Mesendoderm (in vitro differentiated cells): ENCODE results near the gene PIH1D1.

Source experiments
- DNase-seq: peaks from one replicate; pipeline ENCODE4 v3.0.0; 2013
- H2AK5ac ChIP-seq: 2 replicates; pipeline ENCODE4 v1.6.1; 2013; ENCODE audit warnings: low read length, inconsistent platforms
- H2BK120ac ChIP-seq: 2 replicates; pipeline ENCODE4 v1.6.1; 2013; ENCODE audit warnings: low read depth, mild to moderate bottlenecking, low read length, moderate library complexity, mixed read lengths
- H2BK15ac ChIP-seq: replicated peaks from 2 replicates; pipeline ENCODE4 v1.6.1; 2013; ENCODE audit warnings: low read depth, mild to moderate bottlenecking, moderate library complexity
- H2BK5ac ChIP-seq: 2 replicates; pipeline ENCODE4 v1.6.1; 2013; ENCODE audit warnings: low read length, inconsistent platforms
- H3K18ac ChIP-seq: 2 replicates; pipeline ENCODE4 v1.6.1; 2013; ENCODE audit warnings: mild to moderate bottlenecking, low read length, mixed read lengths
- H3K23ac ChIP-seq: one replicate; pipeline ENCODE4 v1.6.1; 2013; ENCODE audit warnings: low read length
- H3K27ac ChIP-seq: 2 replicates; pipeline ENCODE4 v1.5.1; 2013; ENCODE audit warnings: low read depth, mild to moderate bottlenecking, inconsistent platforms, low read length, moderate library complexity
- H3K27me3 ChIP-seq: 2 replicates; pipeline ENCODE4 v1.6.1; 2013; ENCODE audit warnings: low read length, control low read depth, mild to moderate bottlenecking, inconsistent platforms; ENCODE audit not compliant: insufficient read depth, poor library complexity
- H3K36me3 ChIP-seq: 2 replicates; pipeline ENCODE4 v1.6.1; 2013; ENCODE audit warnings: low read length, inconsistent platforms; ENCODE audit not compliant: control insufficient read depth, insufficient read depth
- H3K4ac ChIP-seq: one replicate; pipeline ENCODE4 v1.6.1; 2013; ENCODE audit warnings: low read depth, mild to moderate bottlenecking, low read length, moderate library complexity
- H3K4me1 ChIP-seq: 2 replicates; pipeline ENCODE4 v1.6.1; 2013; ENCODE audit warnings: low read depth, low read length, inconsistent platforms; ENCODE audit not compliant: control insufficient read depth
- H3K4me2 ChIP-seq: 2 replicates; pipeline ENCODE4 v1.6.1; 2013; ENCODE audit warnings: low read length
- H3K4me3 ChIP-seq: 2 replicates; pipeline ENCODE4 v1.5.1; 2013; ENCODE audit warnings: mild to moderate bottlenecking, low read length
- H3K56ac ChIP-seq: one replicate; pipeline ENCODE4 v1.6.1; 2013; ENCODE audit warnings: low read length
- H3K79me1 ChIP-seq: 2 replicates; pipeline ENCODE4 v1.6.1; 2013; ENCODE audit warnings: low read length, inconsistent platforms
- H3K79me2 ChIP-seq: 2 replicates; pipeline ENCODE4 v1.6.1; 2013; ENCODE audit warnings: mild to moderate bottlenecking, low read length; ENCODE audit not compliant: control insufficient read depth, insufficient read depth
- H3K9ac ChIP-seq: 2 replicates; pipeline ENCODE4 v1.6.1; 2013; ENCODE audit warnings: low read length, inconsistent platforms
- H4K5ac ChIP-seq: one replicate; pipeline ENCODE4 v1.6.1; 2013; ENCODE audit warnings: low read length
- H4K8ac ChIP-seq: one replicate; pipeline ENCODE4 v1.6.1; 2013; ENCODE audit warnings: low read depth, mild to moderate bottlenecking, control low read depth, low read length, moderate library complexity
- WGBS: extraction: QIAGEN DNeasy Blood & Tissue Kit; methylation state at CpG from one replicate; pipeline ENCODE4 v1.1.7; 2013; ENCODE audit warnings: low lambda C conversion rate, missing lambda C conversion rate; ENCODE audit not compliant: insufficient coverage; ENCODE audit errors: extremely low coverage; 5-methylcytosine and 5-hydroxymethylcytosine counted together

Gene PIH1D1

DNA sequence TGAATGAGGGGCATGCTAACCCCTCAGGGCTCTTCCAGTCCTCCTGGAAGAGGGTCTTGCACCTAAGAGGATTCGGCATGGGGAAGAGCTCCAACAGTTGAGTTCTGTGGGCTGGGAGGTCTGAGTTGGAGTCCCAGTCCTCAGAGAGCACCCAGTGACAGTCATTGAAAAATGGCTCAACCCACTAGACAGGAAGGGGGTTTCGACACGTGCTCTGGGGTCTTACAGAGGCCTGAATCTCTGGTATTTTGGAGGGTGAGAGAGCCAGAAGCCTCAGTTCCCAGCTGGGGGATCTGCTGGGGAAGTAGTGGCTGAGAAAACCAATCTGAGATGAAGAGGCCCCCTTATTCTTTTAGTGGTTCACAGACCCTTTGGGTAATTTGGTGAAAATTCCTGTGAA lies 37.4 kb downstream of the PIH1D1 start:
- Histone ChIP-seq H2BK5ac (no peak overlapping the region), H4K8ac (no peak overlapping the region), H4K5ac (no peak overlapping the region), H3K9ac (no peak overlapping the region), H3K23ac (no peak overlapping the region), H3K27ac (no peak overlapping the region), H3K79me2 (no peaks in the 10 kb centered on the region), H2BK120ac (no peak overlapping the region), H2BK15ac (no peak overlapping the region), H3K4me2 (no peak overlapping the region), H2AK5ac (no peak overlapping the region), H3K56ac (no peak overlapping the region), H3K18ac (no peak overlapping the region), H3K4me1 (peaks cover 4% of the 10 kb centered on the region), H3K79me1 (no peaks in the 10 kb centered on the region), H3K27me3 (no peaks in the 10 kb centered on the region), H3K4me3 (no peak overlapping the region), H3K4ac (no peak overlapping the region), H3K36me3 (no peaks in the 10 kb centered on the region)
- no CpG with 5 or more reads among the region's 3 CpGs for WGBS
- DNase-seq = no peak

DNA sequence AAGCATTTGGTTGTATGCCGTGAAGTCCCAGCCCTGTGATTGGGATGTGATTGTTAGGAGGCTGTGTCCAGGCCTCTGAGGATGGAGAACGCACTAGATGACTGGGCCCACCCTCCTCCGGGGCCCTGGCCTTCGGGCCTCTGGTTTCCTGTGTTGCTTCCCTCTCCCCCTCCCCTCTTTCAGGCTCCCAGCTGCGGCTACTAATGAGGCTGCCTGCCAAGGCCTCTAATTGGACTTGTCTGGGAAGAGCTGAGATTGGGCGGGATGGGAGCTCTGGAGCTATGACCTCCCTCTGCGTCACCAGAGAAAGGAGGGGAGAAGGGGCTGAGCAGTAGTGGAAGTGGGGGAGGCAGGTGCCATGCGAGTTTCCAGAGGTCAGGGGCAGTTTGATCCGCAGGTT lies 38.3 kb downstream of the PIH1D1 start:
- no peaks in the 10 kb centered on the region for H3K36me3 ChIP-seq
- no peaks in the 10 kb centered on the region for H3K27me3 ChIP-seq
- H3K4me1 ChIP-seq = peaks cover 4% of the 10 kb centered on the region
- H4K8ac ChIP-seq = no peak overlapping the region
- no peak overlapping the region for H2BK120ac ChIP-seq
- no peak overlapping the region for H3K23ac ChIP-seq
- no peak overlapping the region for H2BK15ac ChIP-seq
- H3K4me3 ChIP-seq = no peak overlapping the region
- peak; percentile 63 for DNase-seq
- no peak overlapping the region for H4K5ac ChIP-seq
- H2BK5ac ChIP-seq = no peak overlapping the region
- no peak overlapping the region for H3K4me2 ChIP-seq
- no peaks in the 10 kb centered on the region for H3K79me2 ChIP-seq
- no peak overlapping the region for H3K18ac ChIP-seq
- WGBS = no CpG with 5 or more reads among the region's 9 CpGs
- H3K9ac ChIP-seq = peak overlapping the region; percentile 17
- peak overlapping the region; percentile 63 for H3K56ac ChIP-seq
- peak overlapping the region; percentile 1 for H3K27ac ChIP-seq
- no peak overlapping the region for H3K4ac ChIP-seq
- no peak overlapping the region for H2AK5ac ChIP-seq
- H3K79me1 ChIP-seq = no peaks in the 10 kb centered on the region

DNA sequence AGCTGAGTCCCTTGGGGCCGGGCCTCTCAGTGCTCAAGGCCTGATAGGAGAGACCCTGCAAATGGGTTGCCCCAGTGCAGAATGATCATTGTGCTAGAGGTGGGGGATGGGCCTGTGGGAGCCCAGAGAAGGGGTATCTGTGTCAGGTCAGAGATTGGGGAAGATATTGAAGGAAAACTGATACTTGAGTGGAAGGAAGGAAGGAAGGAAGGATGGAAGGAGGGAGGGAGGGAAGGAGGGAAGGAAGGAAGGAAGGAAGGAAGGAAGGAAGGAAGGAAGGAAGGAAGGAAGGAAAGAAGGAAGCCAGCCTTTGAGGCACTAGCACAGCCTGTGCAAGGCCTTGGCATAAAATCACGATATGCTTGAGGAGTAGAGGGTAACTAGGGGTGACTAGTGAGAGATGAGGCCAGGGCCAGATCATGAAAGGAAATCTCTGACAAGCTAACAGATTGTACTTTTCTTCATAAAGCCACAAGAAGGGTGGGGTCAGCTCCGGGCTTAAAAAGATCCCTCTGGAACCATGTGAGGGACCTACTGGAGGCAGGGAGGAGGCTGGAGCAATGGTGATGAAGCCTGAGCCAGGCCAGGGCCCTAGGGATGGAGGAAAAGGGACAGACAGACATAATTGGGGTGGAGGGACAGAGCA lies 39.8 kb downstream of the PIH1D1 start:
- Histone ChIP-seq H3K27ac (no peak overlapping the region), H2BK15ac (no peak overlapping the region), H4K5ac (no peak overlapping the region), H3K36me3 (no peaks in the 10 kb centered on the region), H2BK120ac (no peak overlapping the region), H3K4me2 (no peak overlapping the region), H3K79me2 (no peaks in the 10 kb centered on the region), H4K8ac (no peak overlapping the region), H3K4ac (no peak overlapping the region), H2AK5ac (no peak overlapping the region), H2BK5ac (no peak overlapping the region), H3K79me1 (no peaks in the 10 kb centered on the region), H3K27me3 (no peaks in the 10 kb centered on the region), H3K23ac (no peak overlapping the region), H3K9ac (no peak overlapping the region), H3K56ac (no peak overlapping the region), H3K4me1 (peaks cover 4% of the 10 kb centered on the region), H3K18ac (no peak overlapping the region), H3K4me3 (no peak overlapping the region)
- WGBS = no CpG with 5 or more reads among the region's 3 CpGs
- DNase-seq = no peak

DNA sequence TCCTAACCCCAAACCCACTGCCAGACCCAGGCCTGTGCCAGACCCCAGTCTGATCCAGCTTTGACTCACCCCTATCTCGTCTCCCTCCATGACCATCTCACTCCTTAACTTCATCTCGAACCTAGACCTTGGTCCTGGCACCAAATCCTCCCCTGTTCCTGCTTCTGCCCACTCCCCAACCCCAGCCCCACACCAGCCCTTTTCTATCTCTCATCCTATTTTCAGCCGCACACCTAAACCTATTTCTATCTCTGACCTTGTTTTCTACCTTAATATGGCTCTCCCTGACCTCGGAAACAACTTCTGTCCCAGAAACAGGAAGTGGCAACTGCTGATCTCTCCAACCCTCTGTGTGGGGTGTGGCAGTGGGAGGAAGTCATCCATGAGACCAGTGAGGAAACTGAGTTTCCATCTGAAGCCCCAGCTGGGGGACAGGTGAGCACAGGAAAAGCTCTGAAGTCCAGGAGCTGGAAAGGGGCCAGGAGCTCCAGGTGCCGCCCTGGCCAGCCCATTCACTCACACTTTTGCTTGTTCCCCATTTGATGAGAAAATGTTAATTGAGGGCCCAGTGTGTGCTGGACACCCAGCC lies 42.1 kb downstream of the PIH1D1 start:
- Histone ChIP-seq H3K4ac (no peak overlapping the region), H2AK5ac (no peak overlapping the region), H2BK15ac (no peak overlapping the region), H3K9ac (no peak overlapping the region), H3K79me2 (no peaks in the 10 kb centered on the region), H2BK120ac (no peak overlapping the region), H3K27ac (no peak overlapping the region), H3K4me3 (no peak overlapping the region), H3K56ac (no peak overlapping the region), H3K79me1 (no peaks in the 10 kb centered on the region), H3K4me2 (no peak overlapping the region), H4K5ac (no peak overlapping the region), H3K36me3 (no peaks in the 10 kb centered on the region), H3K23ac (no peak overlapping the region), H3K27me3 (no peaks in the 10 kb centered on the region), H3K18ac (no peak overlapping the region), H2BK5ac (no peak overlapping the region), H3K4me1 (peaks cover 4% of the 10 kb centered on the region), H4K8ac (no peak overlapping the region)
- DNase-seq = no peak
- no CpG with 5 or more reads among the region's 5 CpGs for WGBS

DNA sequence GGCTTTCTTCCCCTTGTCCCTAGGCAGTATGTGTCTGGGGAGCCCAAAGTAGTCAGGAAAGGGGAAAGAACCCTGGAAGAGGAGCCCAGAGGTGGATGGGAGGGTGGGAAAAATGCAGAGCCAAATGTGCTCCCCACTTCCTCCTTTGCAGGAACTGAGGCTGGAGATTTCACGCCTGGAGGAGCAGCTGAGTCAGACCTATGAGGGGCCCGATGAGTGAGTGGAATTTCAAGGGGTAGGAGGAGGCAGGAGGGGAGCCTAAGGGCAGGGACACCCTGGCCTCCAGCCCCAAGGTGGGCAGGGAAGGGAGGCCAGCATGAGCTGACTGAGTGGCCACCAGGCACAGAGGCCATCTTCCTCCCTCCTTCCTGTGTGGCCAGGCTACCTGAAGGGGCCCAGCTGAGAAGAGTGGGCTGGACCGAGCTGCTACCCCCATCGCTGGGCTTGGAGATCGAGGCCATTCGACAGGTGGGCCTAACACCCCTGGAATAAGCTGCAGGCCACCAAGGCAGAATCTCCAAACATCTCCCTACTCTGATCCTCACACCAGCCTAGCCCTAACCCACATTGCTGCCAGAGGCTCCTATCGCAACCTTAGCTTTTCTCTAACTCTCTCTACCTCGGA lies 42.7 kb downstream of the PIH1D1 start:
- no CpG with 5 or more reads among the region's 8 CpGs for WGBS
- DNase-seq = no peak

More for the DNA sequence above, 42.7 kb downstream of the PIH1D1 start:
- Histone ChIP-seq H3K27me3 (no peaks in the 10 kb centered on the region), H3K23ac (no peak overlapping the region), H2BK120ac (no peak overlapping the region), H3K4me1 (peaks cover 9% of the 10 kb centered on the region), H3K18ac (no peak overlapping the region), H3K27ac (no peak overlapping the region), H3K56ac (no peak overlapping the region), H3K4me3 (no peak overlapping the region), H2BK15ac (no peak overlapping the region), H4K5ac (no peak overlapping the region), H2AK5ac (no peak overlapping the region), H2BK5ac (no peak overlapping the region), H3K79me1 (no peaks in the 10 kb centered on the region), H3K4ac (no peak overlapping the region), H4K8ac (no peak overlapping the region), H3K9ac (no peak overlapping the region), H3K36me3 (no peaks in the 10 kb centered on the region), H3K4me2 (no peak overlapping the region), H3K79me2 (no peaks in the 10 kb centered on the region)
